Stomach (tissue), 9 donors: Measurements from ENCODE around the gene PHRF1. TPM values are rescaled to one million over a fixed set of nuclear protein-coding genes. Genes with fewer than 3 reads are reported as not detected.

Experiments used
- DNase-seq, 2 donors: peaks; one replicate each; pipeline versions ENCODE4 v3.0.0 to v3.0.0-alpha.2; 2013 to 2019
- H3K27ac ChIP-seq, 5 donors: fragments of 200-600 bp in 4 of 5; sonication (generic) in 4 of 5; one replicate each; pipeline ENCODE4 v1.5.1; 2013 to 2019; ENCODE audit warnings: mild to moderate bottlenecking in 1 of 5, moderate library complexity in 1 of 5
- H3K27me3 ChIP-seq, 3 donors: fragments of 200-600 bp; sonication (generic); one replicate each; pipeline ENCODE4 v1.5.1; 2017 to 2019; ENCODE audit warnings: mixed run types in 1 of 3
- H3K36me3 ChIP-seq, 4 donors: fragments of 200-600 bp; sonication (generic); 1 replicate in 3 of 4; 2 replicates in 1 of 4; pipeline ENCODE4 v1.5.1; 2016 to 2019
- H3K4me1 ChIP-seq, 4 donors: fragments of 200-600 bp; sonication (generic); one replicate each; pipeline ENCODE4 v1.5.1; 2016 to 2019
- H3K4me3 ChIP-seq, 4 donors: fragments of 200-600 bp; sonication (generic) in 3 of 4; one replicate each; pipeline ENCODE4 v1.5.1; 2016 to 2019; ENCODE audit warnings: mild to moderate bottlenecking in 1 of 4
- H3K9me3 ChIP-seq, 4 donors: fragments of 200-600 bp; sonication (generic); one replicate each; pipeline ENCODE4 v1.5.1; 2016 to 2019
- CTCF ChIP-seq, 7 experiments: fragments of 450-650 bp in 4 of 7; fragments of 200-600 bp in 3 of 7; sonication (generic) in 3 of 7; IDR thresholded peaks; one replicate each; pipeline ENCODE4 v1.5.1; 2016 to 2019; ENCODE audit warnings: antibody characterized with exemption in 7 of 7, control low read depth in 2 of 7, mild to moderate bottlenecking in 1 of 7
- EP300 ChIP-seq: sonication (generic); formaldehyde crosslinking; IDR thresholded peaks from one replicate; pipeline ENCODE4 v1.6.1; 2017; ENCODE audit warnings: antibody characterized with exemption
- POLR2A ChIP-seq, 4 donors: fragments of 450-650 bp; IDR thresholded peaks; one replicate each; pipeline ENCODE4 v1.6.1; 2016; ENCODE audit warnings: antibody characterized with exemption in 4 of 4, control low read depth in 2 of 4, mild to moderate bottlenecking in 1 of 4, moderate library complexity in 1 of 4
- POLR2AphosphoS5 ChIP-seq, 3 donors: sonication (generic); formaldehyde crosslinking; IDR thresholded peaks; one replicate each; pipeline ENCODE4 v1.6.1; 2016; ENCODE audit warnings: antibody characterized with exemption in 3 of 3
- WGBS, 5 donors: extraction: QIAGEN DNeasy Blood & Tissue Kit in 3 of 5; methylation state at CpG; one replicate each; pipeline versions ENCODE4 v1.1.5 to v1.1.7; 2013 to 2018; 5-methylcytosine and 5-hydroxymethylcytosine counted together
- intact Hi-C: fragments of 100-400 bp; cut with DNase I; formaldehyde crosslinking; loops from one replicate; pipeline ENCODE4 v1.15.1; 2023; ENCODE audit warnings: low total_unique reads
- polyA plus RNA-seq, 3 donors: library from polyadenylated mRNA; stranded (reverse); fragments of 200-250 nt; gene quantifications; one replicate each; pipeline ENCODE4 v1.2.3, GENCODE V29; 2013
- total RNA-seq, 5 donors: library from RNA; depleted of rRNA; stranded (reverse); fragments of >200 nt; gene quantifications; one replicate each; pipeline versions ENCODE4 v1.1.0 to v1.2.3, GENCODE V29; 2014 to 2016
- donor health status: healthy with polysubstance abuse.
- donor health status: Bipolar disorder and iron deficiency.
- donor health status: healthy.

The PHRF1 gene
- total and polyA plus RNA-seq, 8 donors, result 7.9 to 60.8 (median 19.5) TPM

GRCh38 chr11:553988-554340 lies 22.3 kb upstream of the PHRF1 start:
- intact Hi-C loops, result no loop called here
- Histone ChIP-seq H3K4me1 (peaks cover 23 to 28% (median 25%) of the 10 kb centered on the region in 4 donors), H3K27ac (no peak overlapping the region), H3K4me3 (peak overlapping the region in 1 of 4 donors; percentile 51), H3K27me3 (peaks cover 0 to 85% (median 45%) of the 10 kb centered on the region in 3 donors), H3K9me3 (no peaks in the 10 kb centered on the region), H3K36me3 (peaks cover 0 to 5% (median 0%) of the 10 kb centered on the region in 4 donors)
- no peak for DNase-seq
- TF ChIP-seq POLR2A (IDR thresholded peaks at IDR 0.05) (no peak), POLR2AphosphoS5 (IDR thresholded peaks at IDR 0.05) (no peak), CTCF (IDR thresholded peaks at IDR 0.05) (no peak), EP300 (no peak)
- WGBS, 5 donors, result 42 to 70% (median 50%) methylated on average over 7 to 11 of the region's 11 CpGs

- Histone ChIP-seq H3K9me3 (no peaks in the 10 kb centered on the region), H3K27me3 (peaks cover 0 to 91% (median 45%) of the 10 kb centered on the region in 3 donors), H3K36me3 (peaks cover 0 to 5% (median 0%) of the 10 kb centered on the region in 4 donors), H3K4me1 (peaks cover 23 to 32% (median 28%) of the 10 kb centered on the region in 4 donors), H3K27ac (no peak overlapping the region), H3K4me3 (peak overlapping the region; percentile 32 to 51 (median 40))
- intact Hi-C loops, result no loop called here
- peak in 5 of 7 experiments; percentile 16 to 81 (median 56) for TF ChIP-seq CTCF (IDR thresholded peaks at IDR 0.05)
- TF ChIP-seq POLR2A (IDR thresholded peaks at IDR 0.05), result no peak
- peak in 1 of 3 donors; percentile 75 for TF ChIP-seq POLR2AphosphoS5 (IDR thresholded peaks at IDR 0.05)
- no peak for TF ChIP-seq EP300
- DNase-seq, result peak; percentile 78 to 91
- WGBS, 5 donors, result 7 to 11% (median 9%) methylated on average over 21 to 52 of the region's 60 CpGs
Observed at GRCh38 chr11:554428-555226, 21.6 kb upstream of the PHRF1 start.

- Histone ChIP-seq H3K27ac (peak overlapping the region in 1 of 5 donors; percentile 10), H3K4me1 (peaks cover 28 to 39% (median 35%) of the 10 kb centered on the region in 4 donors), H3K4me3 (peak overlapping the region; percentile 32 to 51 (median 40)), H3K36me3 (peaks cover 0 to 2% (median 0%) of the 10 kb centered on the region in 4 donors), H3K27me3 (peaks cover 0 to 92% (median 45%) of the 10 kb centered on the region in 3 donors), H3K9me3 (no peaks in the 10 kb centered on the region)
- no peak for DNase-seq
- intact Hi-C loops, result no loop called here
- TF ChIP-seq CTCF (IDR thresholded peaks at IDR 0.05), result peak in 1 of 7 experiments; percentile 24
- no peak for TF ChIP-seq POLR2AphosphoS5 (IDR thresholded peaks at IDR 0.05)
- WGBS, 5 donors, result 1 to 4% (median 1%) methylated on average over 24 to 53 of the region's 57 CpGs
Observed at GRCh38 chr11:555227-555779, 21.0 kb upstream of the PHRF1 start.

GRCh38 chr11:555780-556661 lies 20.2 kb upstream of the PHRF1 start:
- peaks cover 0 to 87% (median 45%) of the 10 kb centered on the region in 3 donors for H3K27me3 ChIP-seq
- 5 to 50% (median 10%) methylated on average over 10 to 103 of the region's 104 CpGs for WGBS, 5 donors
- peak; percentile 48 to 58 for DNase-seq
- no peak for TF ChIP-seq POLR2A (IDR thresholded peaks at IDR 0.05)
- TF ChIP-seq CTCF (IDR thresholded peaks at IDR 0.05), result no peak
- no peak for TF ChIP-seq POLR2AphosphoS5 (IDR thresholded peaks at IDR 0.05)
- no peak for TF ChIP-seq EP300
- peak overlapping the region; percentile 32 to 51 (median 40) for H3K4me3 ChIP-seq
- intact Hi-C loops, result no loop called here
- H3K9me3 ChIP-seq, result no peaks in the 10 kb centered on the region
- peaks cover 30 to 43% (median 37%) of the 10 kb centered on the region in 4 donors for H3K4me1 ChIP-seq
- H3K27ac ChIP-seq, result peak overlapping the region in 1 of 5 donors; percentile 10
- H3K36me3 ChIP-seq, result no peaks in the 10 kb centered on the region
